HCT116 (cell line): ENCODE measurements around the gene GRIN3A. TPM values are rescaled to one million over a fixed set of nuclear protein-coding genes. Genes with fewer than 3 reads are reported as not detected.
"Not testable (repeated sequence)": the region's sequence is repeated elsewhere in the genome, so short reads cannot be mapped to it uniquely, and the experiment has no call there.

ENCODE experiments used
- ATAC-seq: fragments of 200-7000 bp; cut with Tn5 transposase; 2 replicates; pipeline ENCODE4 v1.9.1; 2020; ENCODE audit warnings: mild to moderate bottlenecking, moderate library complexity
- BruUV-seq: library from RNA; stranded (reverse); fragments of 400-500 nt; replicated peaks from 2 replicates; lab custom pipeline; 2021; lab: Mats Ljungman, UMichigan
- CTCF ChIA-PET: fragments of 300-600 bp; sonication (Branson Sonifier 250); formaldehyde crosslinking; loops from one replicate; lab custom pipeline; 2021; ENCODE audit warnings: antibody characterized with exemption; lab: Charles Lee
- POLR2A ChIA-PET: fragments of 300-600, 350-600 bp; sonication (Branson Sonifier 250); formaldehyde crosslinking; loops from one replicate; lab custom pipeline; 2021; ENCODE audit warnings: antibody characterized with exemption; lab: Charles Lee
- RAD21 ChIA-PET, 2 experiments: fragments of 300-600 bp; sonication (Branson Sonifier 250); formaldehyde crosslinking; loops; one replicate each; lab custom pipeline; 2023; ENCODE audit warnings: low total read pairs in 2 of 2; ENCODE audit not compliant: uncharacterized antibody in 2 of 2, unreplicated experiment in 2 of 2, low non-redundant PET in 1 of 2; lab: Charles Lee
- DNase-seq: peaks from one replicate; pipeline ENCODE4 v3.0.0-alpha.2; 2010; ENCODE audit warnings: low read depth, low spot score
- H2AFZ ChIP-seq: fragments of 200-600 bp; shearing (Covaris generic), sonication (generic); 2 replicates; pipeline ENCODE4 v1.6.1; 2017; ENCODE audit warnings: low read depth, mixed run types, mixed read lengths, antibody characterized with exemption, low read length; ENCODE audit not compliant: poor library complexity, severe bottlenecking
- H3K27ac ChIP-seq: 2 replicates; pipeline ENCODE4 v1.5.1; 2012; ENCODE audit warnings: low read depth, low read length
- H3K27me3 ChIP-seq: fragments of 200-600 bp; sonication (generic); 2 replicates; pipeline ENCODE4 v1.6.1; 2016; ENCODE audit warnings: mixed run types, low read length, mixed read lengths; ENCODE audit not compliant: insufficient read depth
- H3K36me3 ChIP-seq, 2 experiments: fragments of 200-500 bp in 1 of 2; fragments of 200-600 bp in 1 of 2; sonication (Bioruptor generic) in 1 of 2; sonication (generic) in 1 of 2; 2 replicates each; pipeline versions ENCODE4 v1.5.1 to v1.6.1; 2014 to 2016; ENCODE audit warnings: low read length in 2 of 2, inconsistent platforms in 1 of 2, mixed read lengths in 1 of 2, mixed run types in 1 of 2; ENCODE audit not compliant: insufficient read depth in 2 of 2, control insufficient read depth in 1 of 2
- H3K4me1 ChIP-seq, 2 experiments: fragments of 200-600 bp in 1 of 2; sonication (generic) in 1 of 2; 2 replicates each; pipeline versions ENCODE4 v1.5.1 to v1.6.1; 2012 to 2017; ENCODE audit warnings: low read length in 2 of 2, inconsistent platforms in 1 of 2, mild to moderate bottlenecking in 1 of 2, mixed read lengths in 1 of 2, mixed run types in 1 of 2, moderate library complexity in 1 of 2; ENCODE audit not compliant: insufficient read depth in 2 of 2, control insufficient read depth in 1 of 2
- H3K4me2 ChIP-seq: fragments of 200-600 bp; sonication (generic); 2 replicates; pipeline ENCODE4 v1.6.1; 2017; ENCODE audit warnings: mixed run types, low read length, mixed read lengths
- H3K4me3 ChIP-seq, 2 experiments: fragments of 200-600 bp in 1 of 2; sonication (generic) in 1 of 2; replicated peaks in 1 of 2; 2 replicates each; pipeline ENCODE4 v1.5.1; 2011 to 2016; ENCODE audit warnings: low read length in 2 of 2, control low read depth in 1 of 2, low read depth in 1 of 2, mild to moderate bottlenecking in 1 of 2, mixed read lengths in 1 of 2, mixed run types in 1 of 2
- H3K79me2 ChIP-seq: fragments of 200-600 bp; sonication (generic); 2 replicates; pipeline ENCODE4 v1.6.1; 2017; ENCODE audit warnings: mild to moderate bottlenecking, mixed run types, low read length, moderate library complexity, mixed read lengths; ENCODE audit not compliant: insufficient read depth
- H3K9ac ChIP-seq: fragments of 200-600 bp; sonication (generic); 2 replicates; pipeline ENCODE4 v1.6.1; 2016; ENCODE audit warnings: low read length, mixed read lengths
- H3K9me2 ChIP-seq: fragments of 200-600 bp; sonication (generic), shearing (Covaris generic); 2 replicates; pipeline ENCODE4 v1.6.1; 2017; ENCODE audit warnings: mixed run types, mild to moderate bottlenecking, moderate library complexity; ENCODE audit not compliant: insufficient read depth
- H3K9me3 ChIP-seq, 2 experiments: fragments of 200-500 bp in 1 of 2; fragments of 200-600 bp in 1 of 2; sonication (Bioruptor generic) in 1 of 2; sonication (generic) in 1 of 2; 2 replicates each; pipeline ENCODE4 v1.6.1; 2014 to 2017; ENCODE audit warnings: low read length in 2 of 2, mixed read lengths in 2 of 2, inconsistent platforms in 1 of 2, low read depth in 1 of 2, mild to moderate bottlenecking in 1 of 2, mixed run types in 1 of 2, moderate library complexity in 1 of 2; ENCODE audit not compliant: control insufficient read depth in 1 of 2, insufficient read depth in 1 of 2
- H4K20me1 ChIP-seq: fragments of 200-600 bp; sonication (generic), shearing (Covaris generic); 2 replicates; pipeline ENCODE4 v1.6.1; 2017; ENCODE audit warnings: mixed run types, mild to moderate bottlenecking, moderate library complexity; ENCODE audit not compliant: insufficient read depth
- CBX3 ChIP-seq: IDR thresholded peaks from 2 replicates; pipeline ENCODE4 v1.6.1; 2012; ENCODE audit warnings: low read depth
- POLR2AphosphoS5 ChIP-seq: IDR thresholded peaks from 2 replicates; pipeline ENCODE4 v1.6.1; 2011; ENCODE audit warnings: mild to moderate bottlenecking, low read depth, low read length, moderate library complexity
- RAD21 ChIP-seq: IDR thresholded peaks from 2 replicates; pipeline ENCODE4 v1.6.1; 2012; ENCODE audit warnings: low read depth, mild to moderate bottlenecking
- SIN3A ChIP-seq: IDR thresholded peaks from 2 replicates; pipeline ENCODE4 v1.6.1; 2012; ENCODE audit warnings: low read depth
- ZFX ChIP-seq: fragments of 450-650 bp; IDR thresholded peaks from 2 replicates; pipeline ENCODE4 v1.6.1; 2017
- ZNF274 ChIP-seq: fragments of 200-500 bp; sonication (Bioruptor generic); IDR thresholded peaks from 2 replicates; pipeline ENCODE4 v1.6.1; 2014; ENCODE audit warnings: mild to moderate bottlenecking, low read depth, low read length, inconsistent platforms
- intact Hi-C: fragments of 100-400 bp; cut with micrococcal nuclease; formaldehyde crosslinking; loops from 2 replicates; pipeline ENCODE4 v1.10.0; 2022
- total RNA-seq: library from RNA; stranded (reverse); gene quantifications from one replicate; pipeline ENCODE4 v1.2.1, GENCODE V29; 2021; ENCODE audit not compliant: unreplicated experiment
- TF ChIP-seq, protein P1 (sequence below), 3 experiments: fragments of 200-600 bp in 1 of 3; sonication (generic) in 1 of 3; IDR thresholded peaks in 2 of 3; conservative IDR thresholded peaks in 1 of 3; 2 replicates each; pipeline ENCODE4 v1.5.1; 2012 to 2017; ENCODE audit warnings: low read depth in 2 of 3, low read length in 2 of 3, antibody characterized with exemption in 1 of 3, borderline replicate concordance in 1 of 3, control low read depth in 1 of 3, mild to moderate bottlenecking in 1 of 3, mixed read lengths in 1 of 3, mixed run types in 1 of 3, moderate library complexity in 1 of 3; ENCODE audit not compliant: insufficient read depth in 1 of 3
- TF ChIP-seq, protein P2 (sequence below): IDR thresholded peaks from 2 replicates; pipeline ENCODE4 v1.6.1; 2011; ENCODE audit warnings: mild to moderate bottlenecking, low read length, moderate library complexity; ENCODE audit not compliant: insufficient replicate concordance; ENCODE audit errors: extremely low read depth
- TF ChIP-seq, protein P3 (sequence below): IDR thresholded peaks from 2 replicates; pipeline ENCODE4 v1.6.1; 2012

Gene GRIN3A
- total RNA-seq, 1 experiment from 2014 or later = not detected

DNA sequence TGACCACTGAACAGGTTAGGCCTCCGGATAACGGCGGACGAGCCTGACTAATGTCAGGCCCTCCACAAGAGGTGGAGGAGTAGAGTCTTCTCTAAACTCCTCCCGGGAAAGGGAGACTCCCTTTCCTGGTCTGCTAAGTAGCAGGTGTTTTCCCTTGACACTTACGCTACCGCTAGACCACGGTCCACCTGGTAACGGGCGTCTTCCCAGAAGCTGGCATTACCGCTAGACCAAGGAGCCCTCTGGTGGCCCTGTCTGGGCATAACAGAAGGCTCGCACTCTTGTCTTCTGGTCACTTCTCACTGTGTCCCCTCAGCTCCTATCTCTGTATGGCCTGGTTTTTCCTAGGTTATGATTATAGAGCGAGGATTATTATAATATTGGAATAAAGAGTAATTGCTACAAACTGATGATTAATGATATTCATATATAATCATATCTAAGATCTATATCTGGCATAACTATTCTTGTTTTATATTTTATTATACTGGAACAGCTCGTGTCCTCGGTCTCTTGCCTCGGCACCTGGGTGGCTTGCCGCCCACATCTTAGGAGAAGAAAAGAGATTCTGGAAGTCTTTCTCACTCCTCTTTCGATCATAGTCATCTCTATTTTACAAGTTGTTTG, 188.9 kb downstream of the GRIN3A start:
- 0 out of 2 replicates have a peak, but pooled peaks have one; percentile 16 for TF ChIP-seq RAD21
- TF ChIP-seq, protein P1, sequence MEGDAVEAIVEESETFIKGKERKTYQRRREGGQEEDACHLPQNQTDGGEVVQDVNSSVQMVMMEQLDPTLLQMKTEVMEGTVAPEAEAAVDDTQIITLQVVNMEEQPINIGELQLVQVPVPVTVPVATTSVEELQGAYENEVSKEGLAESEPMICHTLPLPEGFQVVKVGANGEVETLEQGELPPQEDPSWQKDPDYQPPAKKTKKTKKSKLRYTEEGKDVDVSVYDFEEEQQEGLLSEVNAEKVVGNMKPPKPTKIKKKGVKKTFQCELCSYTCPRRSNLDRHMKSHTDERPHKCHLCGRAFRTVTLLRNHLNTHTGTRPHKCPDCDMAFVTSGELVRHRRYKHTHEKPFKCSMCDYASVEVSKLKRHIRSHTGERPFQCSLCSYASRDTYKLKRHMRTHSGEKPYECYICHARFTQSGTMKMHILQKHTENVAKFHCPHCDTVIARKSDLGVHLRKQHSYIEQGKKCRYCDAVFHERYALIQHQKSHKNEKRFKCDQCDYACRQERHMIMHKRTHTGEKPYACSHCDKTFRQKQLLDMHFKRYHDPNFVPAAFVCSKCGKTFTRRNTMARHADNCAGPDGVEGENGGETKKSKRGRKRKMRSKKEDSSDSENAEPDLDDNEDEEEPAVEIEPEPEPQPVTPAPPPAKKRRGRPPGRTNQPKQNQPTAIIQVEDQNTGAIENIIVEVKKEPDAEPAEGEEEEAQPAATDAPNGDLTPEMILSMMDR (IDR thresholded peaks at IDR 0.05 in 2 of 3, conservative IDR thresholded peaks at IDR 0.05 in 1 of 3; ENCODE audit: borderline replicate concordance in 1 of 3, insufficient read depth in 1 of 3, low read depth in 2 of 3, low read length in 2 of 3) = 0 out of 6 replicates have a peak, but pooled peaks of 2 of the 3 experiments have one; percentile 13 to 14
- TF ChIP-seq, all 23 proteins: peak for 2; not testable (repeated sequence) for 21
- H3K27me3 ChIP-seq, BruUV-seq, POLR2A ChIA-PET, H3K9me2 ChIP-seq, H3K27ac ChIP-seq, H3K4me2 ChIP-seq, DNase-seq, H4K20me1 ChIP-seq, H3K9ac ChIP-seq, H3K9me3 ChIP-seq, H2AFZ ChIP-seq, H3K4me3 ChIP-seq, ATAC-seq, H3K4me1 ChIP-seq, H3K79me2 ChIP-seq: not testable (repeated sequence)
- CTCF ChIA-PET = interaction anchor here (1.4 kb wide), 1 partner anchor 101 kb away, joined by 4 read pairs; no protein-coding TSS in a partner anchor
- intact Hi-C loops = loop anchor here (1.0 kb wide), 1 partner anchor 90 kb away; no protein-coding TSS in a partner anchor
- peaks cover 40 to 49% of the 10 kb centered on the region in 2 experiments for H3K36me3 ChIP-seq
- RAD21 ChIA-PET = interaction anchor here in 1 of 2 experiments (0.9 kb wide), 1 partner anchor 91 kb away, joined by 3 read pairs; no protein-coding TSS in a partner anchor

DNA sequence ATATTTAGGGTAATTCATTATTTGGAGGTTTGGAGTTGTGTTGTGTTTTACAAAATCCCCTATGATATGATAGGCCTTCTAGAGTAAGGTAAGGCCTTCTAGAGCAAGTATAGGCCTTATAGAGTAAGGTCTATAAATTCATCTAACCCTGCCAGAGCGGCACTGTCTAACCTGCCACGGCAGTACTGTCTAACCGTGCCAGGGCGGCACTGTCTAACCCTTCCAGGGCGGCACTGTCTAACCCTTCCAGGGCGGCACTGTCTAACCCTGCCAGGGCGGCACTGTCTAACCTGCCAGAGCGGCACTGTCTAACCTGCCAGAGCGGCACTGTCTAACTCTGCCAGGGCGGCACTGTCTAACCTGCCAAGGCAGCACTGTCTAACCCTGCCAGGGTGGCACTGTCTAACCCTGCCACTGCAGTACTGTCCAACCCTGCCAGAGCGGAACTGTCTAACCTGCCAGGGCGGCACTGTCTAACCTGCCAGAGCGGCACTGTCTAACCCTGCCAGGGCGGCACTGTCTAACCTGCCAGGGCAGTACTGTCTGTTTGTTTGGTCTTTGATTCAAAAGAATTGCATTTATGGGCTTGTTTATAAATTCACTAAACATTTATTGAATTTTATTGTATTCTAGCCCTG, 195.2 kb downstream of the GRIN3A start:
- intact Hi-C loops = no loop called here
- TF ChIP-seq SIN3A (no peak), ZFX (no peak), RAD21 (no peak), POLR2AphosphoS5 (no peak), CBX3 (no peak), ZNF274 (no peak)
- TF ChIP-seq, protein P2, sequence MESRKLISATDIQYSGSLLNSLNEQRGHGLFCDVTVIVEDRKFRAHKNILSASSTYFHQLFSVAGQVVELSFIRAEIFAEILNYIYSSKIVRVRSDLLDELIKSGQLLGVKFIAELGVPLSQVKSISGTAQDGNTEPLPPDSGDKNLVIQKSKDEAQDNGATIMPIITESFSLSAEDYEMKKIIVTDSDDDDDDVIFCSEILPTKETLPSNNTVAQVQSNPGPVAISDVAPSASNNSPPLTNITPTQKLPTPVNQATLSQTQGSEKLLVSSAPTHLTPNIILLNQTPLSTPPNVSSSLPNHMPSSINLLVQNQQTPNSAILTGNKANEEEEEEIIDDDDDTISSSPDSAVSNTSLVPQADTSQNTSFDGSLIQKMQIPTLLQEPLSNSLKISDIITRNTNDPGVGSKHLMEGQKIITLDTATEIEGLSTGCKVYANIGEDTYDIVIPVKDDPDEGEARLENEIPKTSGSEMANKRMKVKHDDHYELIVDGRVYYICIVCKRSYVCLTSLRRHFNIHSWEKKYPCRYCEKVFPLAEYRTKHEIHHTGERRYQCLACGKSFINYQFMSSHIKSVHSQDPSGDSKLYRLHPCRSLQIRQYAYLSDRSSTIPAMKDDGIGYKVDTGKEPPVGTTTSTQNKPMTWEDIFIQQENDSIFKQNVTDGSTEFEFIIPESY = no peak
- TF ChIP-seq, protein P3, sequence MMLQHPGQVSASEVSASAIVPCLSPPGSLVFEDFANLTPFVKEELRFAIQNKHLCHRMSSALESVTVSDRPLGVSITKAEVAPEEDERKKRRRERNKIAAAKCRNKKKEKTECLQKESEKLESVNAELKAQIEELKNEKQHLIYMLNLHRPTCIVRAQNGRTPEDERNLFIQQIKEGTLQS = no peak

More for the DNA sequence above, 195.2 kb downstream of the GRIN3A start:
- Histone ChIP-seq H3K27ac (no peak overlapping the region), H3K9me3 (no peaks in the 10 kb centered on the region), H3K36me3 (peaks cover 20 to 25% of the 10 kb centered on the region in 2 experiments), H3K79me2 (no peaks in the 10 kb centered on the region), H2AFZ (no peak overlapping the region), H4K20me1 (no peaks in the 10 kb centered on the region), H3K4me1 (no peaks in the 10 kb centered on the region), H3K4me3 (no peak overlapping the region), H3K9ac (no peak overlapping the region), H3K27me3 (no peaks in the 10 kb centered on the region), H3K4me2 (no peak overlapping the region), H3K9me2 (no peaks in the 10 kb centered on the region)
- DNase-seq (no peak), ATAC-seq (no peak)
- ChIA-PET RAD21 (no interaction called here), CTCF (no interaction called here), POLR2A (no interaction called here)
- BruUV-seq = no TSS peak
